Effector CD8-positive, alpha-beta T cell (primary cell): ENCODE results near the gene ABHD6.
"Not testable (repeated sequence)": the region's sequence is repeated elsewhere in the genome, so short reads cannot be mapped to it uniquely, and the experiment has no call there.

Experiments used
- DNase-seq: peaks from one replicate; lab custom pipeline; 2025; lab: John Stamatoyannopoulos, UW

The ABHD6 gene

DNA sequence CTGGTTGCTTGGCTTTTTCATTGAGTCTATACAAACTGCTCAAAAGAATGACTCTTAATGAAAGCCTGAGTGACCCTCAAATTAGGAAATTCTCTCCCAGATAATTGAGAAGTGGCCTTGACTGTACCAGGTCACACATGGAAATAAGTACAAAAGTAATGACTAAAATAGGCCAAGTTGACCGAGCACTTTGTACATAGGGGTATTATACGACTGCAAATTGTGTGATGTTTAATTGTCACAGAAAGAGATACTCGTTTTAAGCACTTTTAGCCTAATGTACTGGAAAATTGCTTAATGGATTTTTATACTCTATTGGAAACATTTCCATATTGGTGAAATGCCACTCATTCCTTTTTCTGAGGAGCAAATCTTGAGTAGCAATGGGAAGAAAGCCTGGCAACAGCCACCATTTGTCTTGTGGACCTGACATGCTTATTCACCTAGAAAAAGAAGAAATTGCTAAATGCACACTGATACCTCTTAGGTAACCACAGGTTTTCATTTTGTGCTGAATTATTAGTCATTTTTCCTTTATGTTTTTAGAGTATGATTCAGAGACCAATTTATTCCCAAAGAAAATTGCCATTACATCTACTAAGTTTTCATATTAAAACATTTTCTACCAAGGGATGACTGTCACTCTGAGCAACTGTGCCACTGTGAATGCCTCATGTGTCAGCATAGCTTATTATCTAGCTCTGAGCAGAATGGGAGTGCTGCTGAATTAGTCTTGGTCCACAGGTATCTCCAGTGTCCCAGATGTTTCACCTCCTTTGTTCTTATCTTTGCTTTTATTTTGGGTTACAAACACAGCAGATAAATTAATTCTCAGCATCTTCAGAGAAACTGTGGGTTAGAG is 86.2 kb downstream of the ABHD6 start:
- no peak for DNase-seq

DNA sequence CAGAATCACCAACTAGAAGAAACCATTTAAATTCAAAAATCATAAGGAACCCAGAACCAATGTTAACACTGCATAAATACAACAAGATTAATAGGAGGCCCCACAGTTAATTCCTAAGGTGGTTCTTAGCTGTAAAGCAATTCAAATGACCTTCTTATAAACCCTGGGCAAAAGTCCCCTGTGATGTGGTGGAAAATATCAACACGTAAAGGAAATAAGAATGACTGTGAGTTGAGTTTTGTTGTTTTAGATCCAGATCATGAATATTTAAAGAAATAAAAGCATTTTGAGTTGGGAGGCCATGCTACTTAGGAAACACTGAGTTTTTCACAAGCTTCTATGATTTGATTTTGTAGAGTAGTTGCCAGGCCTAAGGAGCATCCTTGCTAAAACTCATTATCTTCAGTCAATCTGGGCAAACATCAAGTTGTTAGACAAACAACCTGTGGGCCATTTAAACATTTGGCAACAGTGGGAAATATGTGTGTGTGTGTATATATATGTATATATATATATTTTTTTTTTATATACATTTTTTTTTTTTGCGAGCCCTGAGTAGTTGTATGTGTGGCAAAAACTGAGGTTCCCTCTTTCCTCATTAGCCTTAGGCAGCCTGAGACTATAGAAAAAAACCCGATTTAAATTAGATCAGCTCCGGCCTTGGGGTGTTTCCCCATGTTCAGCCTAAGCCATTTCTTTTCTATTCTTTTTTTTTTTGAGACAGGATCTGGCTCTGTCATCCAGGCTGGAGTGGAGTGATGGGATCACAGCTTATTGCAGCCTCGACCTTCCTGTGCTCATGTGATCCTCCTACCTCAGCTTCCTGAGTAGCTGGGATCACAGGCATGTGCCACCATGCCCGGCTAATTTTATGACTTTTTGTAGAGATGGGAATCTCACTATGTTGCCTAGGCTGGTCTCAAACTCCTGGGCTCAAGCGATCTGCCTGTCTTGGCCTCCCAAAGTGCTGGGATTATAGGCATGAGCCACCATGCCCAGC is 87.1 kb downstream of the ABHD6 start:
- DNase-seq = no peak

DNA sequence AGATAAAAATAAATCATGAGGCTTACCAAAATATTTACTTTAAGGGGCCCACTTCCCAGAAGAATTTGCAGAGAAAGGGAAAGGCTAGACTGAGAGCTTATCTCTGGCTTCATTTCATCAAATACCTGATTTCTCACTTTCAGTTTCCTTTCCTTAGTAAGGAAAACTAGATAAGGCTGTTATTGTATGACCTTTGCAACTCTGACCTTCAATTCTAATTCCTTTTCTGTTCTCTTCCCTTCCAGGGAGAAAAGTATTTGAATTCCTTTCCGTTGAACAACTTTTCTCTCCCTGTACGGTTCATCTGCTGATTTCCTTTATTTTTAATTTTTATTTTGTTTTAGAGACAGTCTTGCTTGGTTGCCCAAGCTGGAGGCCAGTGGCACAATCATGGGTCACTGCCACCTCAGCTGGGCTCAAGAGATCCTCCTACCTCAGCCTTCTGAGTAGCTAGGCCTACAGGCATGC is 88.0 kb downstream of the ABHD6 start:
- DNase-seq = no peak

DNA sequence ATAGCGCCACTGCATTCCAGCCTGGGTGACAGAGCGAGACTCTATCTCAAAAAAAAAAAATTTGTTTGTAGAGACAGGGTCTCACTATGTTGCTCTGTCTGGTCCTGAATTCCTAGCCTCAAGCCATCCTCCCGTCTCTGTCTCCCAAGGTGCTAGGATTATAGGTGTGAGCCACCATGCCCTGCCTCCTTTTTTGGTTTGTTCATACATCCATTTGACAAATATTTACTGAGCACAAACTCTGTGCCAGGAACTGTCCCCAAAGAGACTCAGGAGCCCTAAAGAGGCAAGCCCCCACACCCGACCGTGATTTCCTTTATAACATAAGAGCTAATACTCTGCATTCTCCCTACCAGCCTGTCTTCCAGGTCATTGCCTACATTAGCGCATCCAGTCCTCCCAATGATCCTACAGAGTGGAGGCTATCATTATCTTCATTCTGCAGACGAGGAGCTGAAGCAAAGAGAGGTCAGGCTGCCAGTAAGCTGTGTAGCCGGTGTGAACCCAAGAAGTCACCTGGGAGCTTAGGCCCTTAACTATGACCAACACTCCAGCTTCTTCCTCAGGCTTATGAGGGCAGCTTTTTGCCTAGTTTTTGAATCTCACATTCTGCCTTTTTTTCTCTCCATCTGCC is 88.8 kb downstream of the ABHD6 start:
- DNase-seq = no peak

DNA sequence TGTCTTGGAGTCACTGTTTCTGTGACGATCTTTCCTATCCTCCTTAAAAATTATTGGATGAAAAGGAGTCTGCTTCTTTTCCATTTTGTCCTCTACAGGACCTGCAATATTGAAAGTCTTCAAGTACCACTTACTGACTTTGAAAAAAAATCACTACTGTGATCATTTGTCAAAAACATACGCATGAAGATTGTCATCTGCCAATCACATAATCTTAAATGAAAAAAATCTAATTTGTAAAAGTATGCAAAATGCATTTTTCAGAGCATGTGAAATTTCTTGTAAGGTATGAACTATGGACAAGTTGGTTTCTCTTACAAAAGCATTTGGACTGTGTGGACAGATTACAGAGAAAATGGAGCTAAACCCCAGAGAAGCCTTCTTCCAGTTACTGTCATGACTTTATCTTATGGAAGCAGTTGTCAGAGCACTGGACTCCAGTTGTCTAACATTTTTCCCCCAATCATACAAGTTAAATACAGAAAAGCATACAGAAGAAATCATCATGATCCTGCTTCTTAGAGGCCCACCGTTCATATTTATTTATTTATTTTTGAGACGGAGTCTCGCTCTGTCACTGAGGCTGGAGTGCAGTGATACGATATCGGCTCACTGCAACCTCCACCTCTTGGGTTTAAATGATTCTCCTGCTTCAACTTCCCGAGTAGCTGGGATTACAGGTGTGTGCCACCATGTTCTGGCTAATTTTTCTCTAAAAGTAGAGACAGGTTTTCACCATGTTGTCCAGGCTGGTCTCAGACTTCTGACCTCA is 91.7 kb downstream of the ABHD6 start:
- no peak for DNase-seq

DNA sequence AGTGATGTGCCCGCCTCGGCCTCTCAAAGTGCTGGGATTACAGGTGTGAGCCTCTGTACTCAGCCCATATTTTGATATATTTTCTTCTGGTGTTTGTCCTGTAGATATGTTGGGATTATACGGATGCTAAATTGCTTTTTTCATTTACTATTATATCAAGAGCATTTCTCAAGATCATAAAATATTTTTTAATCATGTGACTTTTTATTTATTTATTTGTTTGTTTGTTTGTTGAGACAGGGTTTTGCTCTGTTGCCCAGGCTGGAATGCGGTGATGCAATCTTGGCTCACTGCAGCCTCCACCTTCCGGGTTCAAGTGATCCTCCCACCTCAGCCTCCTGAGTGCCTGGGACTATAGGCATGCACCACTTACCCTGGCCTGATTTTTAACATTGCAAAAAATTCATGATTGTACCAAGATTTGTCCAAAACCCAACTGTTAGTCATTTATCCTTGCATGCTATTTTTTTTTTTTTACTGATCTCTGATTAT is 92.4 kb downstream of the ABHD6 start:
- DNase-seq = no peak

DNA sequence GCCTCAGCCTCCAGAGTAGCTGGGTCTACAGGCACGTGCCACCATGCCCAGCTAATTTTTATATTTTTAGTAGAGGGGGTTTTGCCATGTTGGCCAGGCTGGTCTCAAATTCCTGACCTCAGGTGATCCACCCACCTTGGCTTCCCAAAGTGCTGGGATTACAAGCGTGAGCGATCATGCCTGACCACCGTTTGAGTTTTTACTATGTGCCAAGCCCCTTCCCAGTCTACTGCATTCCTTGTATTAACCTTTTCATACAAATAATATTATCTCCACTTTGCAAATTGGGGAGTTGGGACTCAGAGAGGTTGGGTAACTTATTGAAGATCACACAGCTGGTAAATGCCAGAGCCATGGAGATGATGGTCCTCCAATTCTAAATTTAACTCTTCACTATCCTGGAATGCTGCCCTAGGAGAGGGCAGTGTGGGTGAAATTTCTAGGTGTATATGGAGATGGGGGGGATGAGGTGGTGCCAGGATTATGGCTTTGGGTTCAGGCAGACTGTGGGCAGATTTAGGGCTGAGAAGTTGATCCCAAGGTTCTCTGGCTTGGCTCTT is 94.1 kb downstream of the ABHD6 start:
- DNase-seq = no peak

DNA sequence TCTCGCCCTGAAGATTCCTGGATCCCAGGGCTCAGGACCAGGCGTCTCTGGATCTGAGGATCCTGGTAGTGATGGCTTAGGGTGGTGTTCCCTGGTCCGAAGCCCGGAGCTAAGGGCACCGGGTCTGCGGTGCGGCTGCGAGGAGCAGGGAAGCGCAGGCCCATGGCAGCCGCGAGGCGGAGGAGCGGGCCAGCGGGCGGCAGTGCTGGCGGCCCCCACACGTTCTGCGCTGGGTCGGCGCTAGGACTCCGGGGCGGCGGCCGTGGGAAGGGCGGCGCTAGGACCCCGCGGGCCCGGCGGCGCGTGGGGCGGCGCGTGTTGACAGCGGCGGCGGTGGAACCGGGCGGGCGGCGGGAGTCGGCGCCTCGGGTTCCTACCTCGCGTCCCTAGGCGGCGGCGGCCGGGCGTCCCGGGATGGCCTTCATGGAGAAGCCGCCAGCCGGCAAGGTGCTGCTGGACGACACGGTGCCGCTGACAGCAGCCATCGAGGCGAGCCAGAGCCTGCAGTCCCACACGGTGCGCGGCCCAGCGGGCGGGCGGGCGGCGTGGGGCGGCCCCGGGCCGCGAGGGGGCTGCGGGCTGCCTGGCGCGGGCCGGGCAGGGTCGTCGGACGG is 95.1 kb downstream of the ABHD6 start, which contains the start of gene PXK:
PXK (plus strand) TSS at position 318 of the 614 bp plus-strand sequence; CDS start at position 415, 97 bp downstream.
- peak; percentile 53 for DNase-seq

DNA sequence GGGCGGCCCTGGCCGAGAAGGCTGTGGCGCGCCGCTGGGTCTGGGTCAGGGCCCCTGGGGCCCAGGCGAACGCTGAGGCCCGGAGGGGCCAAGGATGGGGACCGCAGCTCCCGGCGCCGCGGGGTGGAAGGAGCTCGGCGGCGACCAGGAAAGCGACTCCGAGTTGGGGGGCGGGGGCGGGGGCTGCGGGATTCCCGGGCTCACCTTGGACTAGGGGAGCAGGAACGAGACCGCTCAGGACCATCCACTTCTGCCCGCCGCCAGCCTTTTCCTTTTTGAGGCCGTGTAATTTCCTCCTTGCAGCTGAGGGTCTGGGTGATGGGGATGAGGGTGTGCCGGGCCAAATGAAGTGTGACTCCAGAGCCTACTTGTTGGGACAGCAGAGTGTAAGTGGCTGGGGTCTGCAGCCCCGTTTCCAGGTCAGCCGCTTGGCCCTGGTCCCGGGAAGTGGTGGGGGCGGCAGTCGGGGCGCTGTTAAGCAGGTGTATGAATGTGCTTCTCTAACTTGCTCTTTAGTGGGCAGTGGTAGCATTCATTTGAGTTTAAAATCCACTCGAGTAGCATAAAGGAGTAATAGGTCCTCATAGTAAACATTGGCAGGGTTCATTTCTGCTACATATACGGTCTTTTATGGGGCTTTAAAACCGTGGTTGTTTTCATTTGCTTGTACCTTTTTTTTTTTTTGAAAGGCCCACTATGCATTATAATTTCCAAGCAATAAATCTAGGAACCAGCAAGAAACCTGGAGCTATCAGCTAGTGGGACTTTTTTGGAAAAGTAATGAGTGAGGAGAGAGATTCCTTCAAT is 95.8 kb downstream of the ABHD6 start:
- DNase-seq = no peak

DNA sequence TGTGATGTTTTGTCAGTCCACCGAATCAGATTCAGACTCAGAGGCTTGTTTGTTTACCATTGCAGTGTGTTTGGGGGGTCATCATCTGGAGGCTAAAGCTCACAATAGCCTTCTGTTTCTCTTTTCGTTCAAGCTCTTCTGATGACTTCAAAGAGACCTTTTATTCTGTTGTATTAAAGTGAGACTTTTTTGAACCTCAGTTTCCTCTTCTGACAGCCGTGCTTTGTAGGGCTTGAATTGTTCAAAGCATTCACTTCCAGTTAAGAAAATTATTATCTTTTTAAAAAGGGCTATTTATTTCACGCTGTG is 96.4 kb downstream of the ABHD6 start:
- no peak for DNase-seq

DNA sequence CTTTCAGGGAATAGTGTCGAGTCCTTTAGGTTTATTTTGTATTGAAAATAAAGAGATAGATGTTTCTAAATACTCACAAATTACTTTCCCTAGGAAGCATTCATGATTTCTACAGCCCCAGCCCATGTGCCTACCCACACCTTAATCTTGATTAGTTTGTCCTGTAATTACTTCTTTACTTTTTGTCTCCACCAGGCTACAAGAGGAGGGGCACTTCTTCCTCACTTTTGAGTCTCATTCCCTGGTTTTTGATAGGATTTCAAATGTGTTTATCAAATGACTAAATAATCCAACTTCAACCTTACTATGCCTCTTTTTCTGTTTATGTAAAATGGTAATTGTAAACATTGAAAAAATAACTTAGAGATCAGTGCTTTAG is 96.9 kb downstream of the ABHD6 start:
- no peak for DNase-seq

DNA sequence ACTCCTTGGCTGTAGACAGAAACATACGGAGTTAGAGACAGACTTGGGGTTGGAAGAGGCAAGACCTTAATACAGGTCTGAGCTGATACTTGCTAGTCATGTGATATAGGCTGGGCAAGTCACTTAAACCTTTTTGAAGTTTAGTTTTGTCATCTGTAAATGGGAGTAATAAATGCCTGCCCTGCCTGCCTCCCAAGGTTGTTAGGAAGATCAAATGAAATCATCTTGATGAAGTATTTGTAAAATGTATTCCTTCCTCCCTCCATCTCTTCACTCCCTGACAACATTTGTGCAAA is 98.0 kb downstream of the ABHD6 start:
- DNase-seq = no peak

DNA sequence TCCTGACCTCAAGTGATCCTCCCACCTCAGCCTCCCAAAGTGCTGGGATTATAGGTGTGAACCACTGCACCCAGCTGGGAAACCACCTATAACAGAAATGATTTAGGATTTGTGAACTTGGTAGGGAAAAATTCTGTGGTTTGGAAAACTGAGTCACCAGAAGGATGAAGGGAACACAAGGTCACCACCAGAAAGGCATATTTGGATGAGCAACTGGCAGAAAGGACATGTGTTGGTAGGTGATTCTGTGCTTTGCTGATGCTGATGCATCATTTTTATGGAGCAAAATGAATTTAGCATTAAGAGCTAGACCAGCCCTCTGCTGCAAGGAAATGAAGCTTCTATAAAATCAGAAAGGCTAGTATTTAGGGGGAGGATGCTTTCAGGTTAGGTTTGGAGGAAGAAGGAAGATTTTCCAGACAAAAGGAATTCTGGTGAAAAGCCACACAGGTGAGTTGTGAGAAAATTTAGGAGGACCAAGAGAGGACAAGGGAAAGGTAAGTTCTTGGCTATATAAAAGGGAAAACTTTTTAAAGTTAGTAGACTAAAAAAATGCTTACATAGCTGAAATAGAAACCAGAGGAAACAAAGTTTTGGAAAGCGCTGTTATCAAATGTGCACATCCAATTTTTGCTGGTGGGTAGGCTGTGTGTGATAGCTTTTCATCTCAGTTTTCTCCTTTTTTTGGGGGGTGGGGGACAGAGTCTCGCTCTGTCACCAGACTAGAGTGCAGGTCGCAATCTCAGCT is 98.7 kb downstream of the ABHD6 start:
- no peak for DNase-seq

DNA sequence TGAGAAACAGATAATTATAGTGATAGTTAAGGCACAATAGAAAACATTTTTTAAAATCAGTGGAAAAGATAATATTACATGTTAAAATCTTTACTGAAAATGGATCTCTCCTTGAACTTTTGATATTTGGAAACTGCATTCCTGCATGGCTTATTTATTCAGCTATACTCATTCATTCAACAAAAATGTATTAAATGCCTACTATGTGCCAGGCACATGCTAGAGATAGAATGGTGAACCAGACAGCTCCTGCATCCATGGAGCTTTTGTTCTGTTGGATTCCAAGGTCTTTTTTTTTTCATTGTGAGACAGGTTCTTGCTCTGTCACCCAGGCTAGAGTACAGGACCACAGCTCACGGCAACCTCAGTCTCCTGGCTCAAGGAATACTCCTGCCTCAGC is 99.6 kb downstream of the ABHD6 start:
- DNase-seq = no peak

DNA sequence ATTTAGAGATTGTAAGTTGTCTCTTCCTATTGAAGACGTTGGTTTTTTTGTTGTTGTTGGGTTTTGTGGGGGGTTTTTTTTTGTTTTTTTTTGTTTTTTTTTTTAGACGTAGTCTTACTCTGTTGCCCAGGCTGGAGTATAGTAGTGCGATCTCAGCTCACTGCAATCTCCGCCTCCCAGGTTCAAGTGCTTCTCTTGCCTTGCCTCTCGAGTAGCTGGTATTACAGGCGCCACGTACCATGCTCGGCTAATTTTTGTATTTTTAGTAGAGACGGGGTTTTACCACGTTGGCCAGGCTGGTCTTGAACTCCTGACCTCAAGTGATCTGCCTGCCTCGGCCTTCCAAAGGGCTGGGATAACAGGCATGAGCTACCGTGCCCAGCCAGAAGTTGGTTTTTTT is 101.6 kb downstream of the ABHD6 start:
- DNase-seq = not testable (repeated sequence)

DNA sequence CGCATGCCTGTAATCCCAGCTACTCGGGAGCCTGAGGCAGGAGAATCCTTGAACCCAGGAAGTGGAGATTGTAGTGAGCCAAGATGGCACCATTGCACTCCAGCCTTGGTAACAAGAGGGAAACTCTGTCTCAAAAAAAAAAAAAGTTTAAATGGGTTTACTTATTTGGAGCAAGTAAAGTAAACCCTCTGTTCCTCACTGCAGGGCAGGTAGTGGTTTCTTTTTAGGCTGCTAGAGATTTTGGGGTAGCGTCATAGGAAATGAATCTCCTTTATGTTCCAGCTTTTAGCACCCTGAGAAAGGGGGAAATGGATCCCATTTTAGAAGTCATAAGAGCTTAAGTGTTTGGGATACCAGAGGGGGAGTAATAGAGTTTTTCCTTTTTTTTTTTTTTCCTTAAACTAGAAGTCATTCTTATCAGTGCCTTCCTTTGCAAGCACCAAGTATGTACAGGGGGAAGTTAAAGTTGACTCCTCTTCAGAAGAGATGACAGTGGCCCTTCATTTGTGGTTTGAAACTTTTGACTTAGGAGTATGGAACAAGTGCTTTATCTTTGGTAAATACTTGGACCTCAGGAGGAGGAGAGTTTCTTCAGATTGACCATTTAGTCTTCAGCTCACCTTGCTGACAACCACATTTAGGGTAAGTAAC is 103.1 kb downstream of the ABHD6 start:
- DNase-seq = no peak

DNA sequence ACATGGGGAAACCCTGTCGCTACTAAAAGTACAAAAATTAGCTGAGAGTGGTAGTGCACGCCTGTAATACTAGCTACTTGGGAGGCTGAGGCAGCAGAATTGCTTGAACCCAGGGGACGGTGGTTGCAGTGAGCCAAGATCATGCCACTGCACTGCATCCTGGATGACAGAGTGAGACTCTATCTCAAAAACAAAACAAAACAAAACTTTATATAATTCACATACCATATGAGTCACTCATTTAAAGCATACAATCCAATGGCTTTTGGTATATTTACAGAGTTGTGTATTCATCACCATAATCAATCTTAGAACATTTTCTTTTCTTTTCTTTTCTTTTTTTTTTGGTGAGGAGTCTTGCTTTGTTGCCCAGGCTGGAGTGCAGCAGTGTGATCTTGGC is 103.8 kb downstream of the ABHD6 start:
- DNase-seq = no peak

DNA sequence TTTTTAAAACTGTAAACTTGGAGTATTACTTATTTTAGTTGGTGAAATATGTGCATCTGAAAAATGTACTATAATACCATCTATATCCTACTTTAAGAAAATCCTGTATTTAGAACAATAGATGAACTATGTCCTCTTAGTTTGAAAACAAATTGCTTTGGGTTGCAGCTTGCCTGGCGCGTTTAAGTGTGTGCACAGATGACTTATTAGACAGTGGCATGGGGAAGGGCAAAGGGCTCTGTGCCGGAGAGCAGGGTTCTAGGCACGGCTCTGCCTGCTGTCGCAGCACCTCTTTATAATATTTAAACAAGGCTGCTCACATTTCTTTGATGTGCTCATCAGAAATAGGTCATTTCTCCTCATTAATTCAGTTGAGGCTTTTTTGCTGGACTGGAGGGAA is 105.1 kb downstream of the ABHD6 start:
- DNase-seq = no peak
